ENCODE measurements around the gene SP3.

DNA sequence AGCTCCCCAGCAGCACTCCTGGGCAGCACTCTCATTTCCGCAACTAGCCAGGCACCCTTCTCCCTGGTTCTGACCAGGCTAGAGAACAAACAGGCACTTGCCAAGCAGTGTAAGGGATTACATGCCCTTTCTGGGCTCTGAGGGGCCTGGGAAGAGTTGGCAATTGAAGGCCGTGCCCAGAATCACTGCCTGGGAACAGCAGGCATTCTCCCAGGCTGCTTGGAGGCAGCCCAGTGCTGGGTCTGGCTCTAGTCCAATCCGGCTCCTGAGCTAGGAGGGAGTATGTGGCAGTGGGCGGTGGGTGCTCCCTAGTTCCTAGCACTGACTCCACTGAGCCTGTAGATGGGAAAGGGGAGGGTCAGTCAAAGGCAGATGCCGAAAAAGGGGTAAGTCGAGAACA, 34.1 kb upstream of the SP3 start:
- TF ChIP-seq GATA2 (IDR thresholded peaks at IDR 0.05; ENCODE audit: low read depth, low read length), result no peak
- no peak for TF ChIP-seq GATA3 (IDR thresholded peaks at IDR 0.05; ENCODE audit: low read depth, low read length)

All from SH-SY5Y (cell line).